C4-2B (cell line): ENCODE measurements around the gene NRG3.

Source experiments
- CTCF ChIP-seq: fragments of 450-650 bp; conservative IDR thresholded peaks from 2 replicates; pipeline ENCODE4 v1.5.1; 2017; ENCODE audit warnings: mild to moderate bottlenecking
- ZFX ChIP-seq: fragments of 450-650 bp; IDR thresholded peaks from 2 replicates; pipeline ENCODE4 v1.6.1; 2017

- TF ChIP-seq CTCF (no peak), ZFX (no peak)
These were observed 1041.9 kb downstream of the NRG3 start for GRCh38 chr10:82916941-82917340.
